Fibroblast of the aortic adventitia (primary cell): ENCODE results near the gene ZNF497. TPM values are rescaled to one million over a fixed set of nuclear protein-coding genes. Genes with fewer than 3 reads are reported as not detected.

Source experiments
- DNase-seq: peaks from one replicate; pipeline ENCODE4 v3.0.0-alpha.2; 2010; ENCODE audit warnings: low read depth
- H3K4me3 ChIP-seq: 2 replicates; pipeline ENCODE4 v1.5.1; 2011; ENCODE audit warnings: low read depth, mild to moderate bottlenecking, control low read depth, low read length, moderate library complexity
- CTCF ChIP-seq: IDR thresholded peaks from 2 replicates; pipeline ENCODE4 v1.5.1; 2011; ENCODE audit warnings: mild to moderate bottlenecking, low read length, control low read depth, inconsistent platforms; ENCODE audit not compliant: insufficient read depth
- small RNA-seq: library from RNA; depleted of rRNA; stranded (forward); fragments of <200 nt; gene quantifications from one replicate; pipeline ENCODE3, GENCODE V24; 2012
- total RNA-seq: library from RNA; depleted of rRNA; stranded (reverse); fragments of >200 nt; gene quantifications from 2 replicates; pipeline ENCODE4 v1.2.3, GENCODE V29; 2012; ENCODE audit warnings: low replicate concordance

Gene ZNF497
- total RNA-seq, 1 donor, result 1.1 TPM

GRCh38 chr19:58304748-58305064 is 57.8 kb downstream of the ZNF497 start:
- no peak for TF ChIP-seq CTCF
- no peak for DNase-seq
- peak overlapping the region; percentile 56 for H3K4me3 ChIP-seq

Small RNA genes lying within 50 kb of the gene (small RNA-seq; reads per million reads assigned to genes)
- gene MIR4754 (not detected), gene MIR6806 (not detected), gene RNA5SP473 (not detected)

Other genes starting within 250 kb of the ZNF497 start
- gene ZNF329, start 212.0 kb downstream of the ZNF497 start, total RNA-seq, result 8.7 and 13.6 TPM in 2 replicates
- 14.7 and 15.6 TPM in 2 replicates for gene ZNF274, start 179.7 kb downstream of the ZNF497 start, total RNA-seq
- 28.2 and 35.6 TPM in 2 replicates for gene ZNF544, start 133.8 kb downstream of the ZNF497 start, total RNA-seq
- gene ZNF8, start 83.8 kb downstream of the ZNF497 start, total RNA-seq, result 5.1 and 7.6 TPM in 2 replicates
- gene ERVK3-1, start 57.4 kb downstream of the ZNF497 start, total RNA-seq, result 33.2 and 41.1 TPM in 2 replicates
- gene ZSCAN22, start 35.8 kb downstream of the ZNF497 start, total RNA-seq, result 2.9 and 4.1 TPM in 2 replicates
- 6.8 TPM in 1 of 2 replicates, not detected in the other for gene A1BG, start 9.3 kb downstream of the ZNF497 start, total RNA-seq
- gene ZNF837, start 18.3 kb upstream of the ZNF497 start, total RNA-seq, result 2.6 and 3.4 TPM in 2 replicates
- 178 and 1,453 TPM in 2 replicates for gene RPS5, start 24.5 kb upstream of the ZNF497 start, total RNA-seq
- gene RNF225, start 32.9 kb upstream of the ZNF497 start, total RNA-seq, result not detected in 2 replicates
- 14.4 and 17.1 TPM in 2 replicates for gene ZNF584, start 45.9 kb upstream of the ZNF497 start, total RNA-seq
- gene ZNF132, start 77.4 kb upstream of the ZNF497 start, total RNA-seq, result 9.2 and 10.8 TPM in 2 replicates
- 9.2 and 9.5 TPM in 2 replicates for gene ZNF324B, start 88.9 kb upstream of the ZNF497 start, total RNA-seq
- gene ZNF324, start 104.3 kb upstream of the ZNF497 start, total RNA-seq, result 9.2 and 18.4 TPM in 2 replicates
- gene ZNF446, start 113.6 kb upstream of the ZNF497 start, total RNA-seq, result 6.7 and 7.5 TPM in 2 replicates
- 5.2 and 5.5 TPM in 2 replicates for gene SLC27A5, start 149.2 kb upstream of the ZNF497 start, total RNA-seq
- 9.2 and 9.9 TPM in 2 replicates for gene ZBTB45, start 157.1 kb upstream of the ZNF497 start, total RNA-seq
- gene TRIM28, start 181.3 kb upstream of the ZNF497 start, total RNA-seq, result 233 and 474 TPM in 2 replicates
- 109 and 239 TPM in 2 replicates for gene CHMP2A, start 192.4 kb upstream of the ZNF497 start, total RNA-seq
- 36.8 and 55.1 TPM in 2 replicates for gene UBE2M, start 195.9 kb upstream of the ZNF497 start, total RNA-seq
- 15.5 and 21.1 TPM in 2 replicates for gene MZF1, start 210.6 kb upstream of the ZNF497 start, total RNA-seq